Caco-2 (cell line): ENCODE data around the gene CCT6A. TPM values are rescaled to one million over a fixed set of nuclear protein-coding genes. Genes with fewer than 3 reads are reported as not detected.
"Not testable (repeated sequence)": the region's sequence is repeated elsewhere in the genome, so short reads cannot be mapped to it uniquely, and the experiment has no call there.

Experiments used
- BruUV-seq: library from RNA; stranded (reverse); fragments of 400-500 nt; replicated peaks from 2 replicates; lab custom pipeline; 2021; lab: Mats Ljungman, UMichigan
- CTCF ChIA-PET: fragments of 300-600 bp; sonication (Branson Sonifier 250); formaldehyde crosslinking; loops from one replicate; lab custom pipeline; 2022; ENCODE audit warnings: antibody characterized with exemption; lab: Charles Lee
- POLR2A ChIA-PET: fragments of 300-600 bp; sonication (Branson Sonifier 250); formaldehyde crosslinking; loops from one replicate; lab custom pipeline; 2022; ENCODE audit warnings: antibody characterized with exemption; lab: Charles Lee
- DNase-seq, 2 experiments: peaks; one replicate each; pipeline versions ENCODE4 v3.0.0 to v3.0.0-alpha.2; 2020 to 2022
- H3K27me3 ChIP-seq: replicated peaks from 2 replicates; pipeline ENCODE4 v1.6.0; 2011; ENCODE audit warnings: low read length; ENCODE audit not compliant: control insufficient read depth, insufficient read depth
- H3K36me3 ChIP-seq: 2 replicates; pipeline ENCODE4 v1.5.1; 2011; ENCODE audit warnings: low read length; ENCODE audit not compliant: control insufficient read depth, insufficient read depth
- H3K4me1 ChIP-seq: fragments of 250-450 bp; sonication (Bioruptor Pico); 2 replicates; pipeline ENCODE4 v1.5.1; 2020; ENCODE audit warnings: mild to moderate bottlenecking
- H3K4me3 ChIP-seq: 2 replicates; pipeline ENCODE4 v1.5.1; 2011; ENCODE audit warnings: low read depth, mild to moderate bottlenecking, control low read depth, low read length
- H3K9me3 ChIP-seq: fragments of 250-450 bp; sonication (Bioruptor Pico); 2 replicates; pipeline ENCODE4 v1.5.1; 2020; ENCODE audit warnings: mild to moderate bottlenecking, moderate library complexity
- H3K27ac Mint-ChIP-seq: one replicate; pipeline ENCODE4 v1.8.0; 2022; ENCODE audit warnings: mixed read lengths; ENCODE audit not compliant: unreplicated experiment
- H3K27me3 Mint-ChIP-seq: one replicate; pipeline ENCODE4 v1.8.0; 2022; ENCODE audit warnings: mixed read lengths; ENCODE audit not compliant: insufficient read depth, unreplicated experiment
- H3K36me3 Mint-ChIP-seq: one replicate; pipeline ENCODE4 v1.8.0; 2022; ENCODE audit warnings: mild to moderate bottlenecking, mixed read lengths; ENCODE audit not compliant: insufficient read depth, unreplicated experiment
- H3K4me1 Mint-ChIP-seq: one replicate; pipeline ENCODE4 v1.8.0; 2022; ENCODE audit warnings: low read depth, mixed read lengths; ENCODE audit not compliant: unreplicated experiment
- H3K4me3 Mint-ChIP-seq: one replicate; pipeline ENCODE4 v1.8.0; 2022; ENCODE audit warnings: mild to moderate bottlenecking, moderate library complexity, mixed read lengths; ENCODE audit not compliant: unreplicated experiment
- H3K9me3 Mint-ChIP-seq: one replicate; pipeline ENCODE4 v1.8.0; 2022; ENCODE audit warnings: mixed read lengths; ENCODE audit not compliant: unreplicated experiment
- CTCF ChIP-seq, 2 experiments: fragments of 200-600 bp in 1 of 2; IDR thresholded peaks; 1 replicate in 1 of 2; 2 replicates in 1 of 2; pipeline versions ENCODE4 v1.5.1 to v1.8.0; 2011 to 2022; ENCODE audit warnings: antibody characterized with exemption in 1 of 2, control low read depth in 1 of 2, inconsistent platforms in 1 of 2, low read depth in 1 of 2, low read length in 1 of 2, mild to moderate bottlenecking in 1 of 2, moderate library complexity in 1 of 2; ENCODE audit not compliant: insufficient read depth in 1 of 2, severe bottlenecking in 1 of 2, unreplicated experiment in 1 of 2
- intact Hi-C: fragments of 100-400 bp; cut with micrococcal nuclease; formaldehyde crosslinking; loops from one replicate; pipeline ENCODE4 v1.10.0; 2022; ENCODE audit not compliant: unreplicated experiment
- total RNA-seq: library from RNA; stranded (reverse); gene quantifications from 2 replicates; pipeline ENCODE4 v1.2.3, GENCODE V29; 2022

Gene CCT6A
- total RNA-seq, 1 experiment from 2014 or later, result 242 TPM

DNA sequence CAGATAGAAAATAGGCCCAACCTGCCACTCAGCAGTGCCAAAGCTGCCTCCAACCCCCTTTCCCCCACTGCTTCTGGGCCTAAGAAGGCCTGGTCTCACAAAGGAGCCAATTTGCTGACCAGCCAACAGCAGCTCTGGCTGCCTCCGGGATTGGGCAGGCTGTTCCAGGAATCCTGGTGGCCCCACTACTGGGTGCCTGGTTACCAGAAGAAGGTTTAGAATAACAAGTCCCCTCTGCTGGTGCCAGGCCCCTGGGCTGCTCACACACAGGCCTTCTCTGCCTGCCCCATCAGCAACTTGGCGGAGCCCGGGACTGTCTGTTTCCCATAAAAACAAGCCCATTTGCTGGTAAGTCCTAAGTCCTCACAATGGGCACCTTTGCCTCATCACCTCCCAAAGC lies 40.0 kb downstream of the CCT6A start:
- Mint-ChIP-seq H3K4me1 (no peaks in the 10 kb centered on the region), H3K27me3 (no peaks in the 10 kb centered on the region), H3K9me3 (no peaks in the 10 kb centered on the region), H3K27ac (no peak overlapping the region), H3K36me3 (peaks cover 18% of the 10 kb centered on the region), H3K4me3 (no peak overlapping the region)
- intact Hi-C loops, result no loop called here
- no peak for TF ChIP-seq CTCF (IDR thresholded peaks at IDR 0.05; ENCODE audit: insufficient read depth in 1 of 2, low read depth in 1 of 2, low read length in 1 of 2, severe bottlenecking in 1 of 2, unreplicated experiment in 1 of 2)
- BruUV-seq, result no TSS peak
- Histone ChIP-seq H3K9me3 (no peaks in the 10 kb centered on the region), H3K27me3 (no peaks in the 10 kb centered on the region), H3K36me3 (no peaks in the 10 kb centered on the region; the same call in 1 of the 2 replicates), H3K4me3 (no peak overlapping the region), H3K4me1 (no peaks in the 10 kb centered on the region)
- DNase-seq, result no peak
- ChIA-PET POLR2A (no interaction called here), CTCF (no interaction called here)

DNA sequence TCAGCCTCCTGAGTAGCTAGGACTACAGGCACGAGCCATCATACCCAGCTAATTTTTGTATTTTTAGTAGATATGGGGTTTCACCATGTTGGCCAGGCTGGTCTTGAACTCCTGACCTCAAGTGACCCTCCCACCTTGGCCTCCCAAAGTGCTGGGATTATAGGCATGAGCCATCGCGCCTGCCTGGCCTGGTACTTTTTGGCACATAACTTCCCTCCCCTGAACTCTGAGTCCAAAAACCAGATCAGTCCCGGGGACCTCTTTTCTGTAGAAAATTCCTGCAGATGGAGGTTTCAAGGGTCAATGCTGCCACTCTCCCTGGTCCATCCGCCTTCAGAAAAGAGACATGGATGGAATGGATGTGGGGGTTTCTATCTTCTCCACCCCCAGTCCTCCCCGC lies 40.8 kb downstream of the CCT6A start:
- H3K36me3 Mint-ChIP-seq, result peaks cover 18% of the 10 kb centered on the region
- H3K4me3 ChIP-seq, H3K36me3 ChIP-seq, H3K9me3 Mint-ChIP-seq, H3K4me1 Mint-ChIP-seq, H3K4me3 Mint-ChIP-seq, H3K27me3 Mint-ChIP-seq, BruUV-seq, H3K9me3 ChIP-seq, DNase-seq, H3K27ac Mint-ChIP-seq, intact Hi-C loops, POLR2A ChIA-PET, H3K4me1 ChIP-seq, H3K27me3 ChIP-seq: not testable (repeated sequence)
- CTCF ChIA-PET, result interaction anchor here (0.7 to 0.9 kb wide), 3 partner anchors 46 to 85 kb away, joined by 3 to 14 read pairs (median 4); no protein-coding TSS in a partner anchor

DNA sequence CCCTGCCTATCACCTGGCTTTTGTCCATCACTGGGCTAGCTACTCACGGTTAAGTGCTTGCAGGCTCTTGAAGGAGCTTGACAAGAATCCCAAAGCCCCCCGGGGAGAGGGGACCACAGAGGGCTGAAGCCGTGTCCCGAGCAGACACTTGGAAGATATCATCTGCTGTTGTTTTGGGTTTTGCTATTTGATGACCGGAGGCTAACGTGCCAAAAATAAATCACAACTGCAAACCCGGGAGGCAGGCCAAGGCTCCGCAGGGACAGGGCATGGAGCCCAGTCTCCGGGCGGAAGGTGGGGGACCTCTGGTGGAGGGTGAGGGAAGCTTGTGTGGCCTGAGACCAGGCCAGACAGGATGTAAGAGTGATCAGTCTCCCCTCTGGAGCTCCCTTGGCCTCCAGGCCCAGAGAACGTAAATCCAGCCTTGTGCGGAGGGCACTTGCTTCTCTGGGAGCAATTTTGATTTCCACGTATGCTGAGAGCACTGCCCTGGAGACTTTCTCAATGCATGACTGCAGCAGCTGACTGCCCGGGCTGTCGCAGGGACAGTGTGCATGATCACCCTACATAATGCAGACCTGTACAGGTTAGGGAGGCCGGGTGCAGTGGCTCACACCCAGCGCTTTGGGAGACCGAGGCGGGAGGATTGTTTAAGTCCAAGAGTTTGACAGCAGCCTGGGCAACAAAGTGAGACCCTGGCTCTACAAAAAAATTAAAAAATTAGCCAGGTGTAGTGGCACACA lies 41.4 kb downstream of the CCT6A start, which contains the start of gene PHKG1:
Gene PHKG1, minus strand, starts transcription at position 164 of the 743 bp plus-strand sequence. CDS start 4,011 bp downstream, outside the sequence.
- no peak within 1 kb of the TSS for H3K27ac Mint-ChIP-seq
- Histone ChIP-seq H3K4me3 (no peak within 1 kb of the TSS), H3K36me3 (no peaks in the 10 kb centered on the region), H3K9me3 (no peaks in the 10 kb centered on the region), H3K4me1 (no peaks in the 10 kb centered on the region), H3K27me3 (no peaks in the 10 kb centered on the region)
- DNase-seq, result peak in 1 of 2 experiments; percentile 26
- no peaks in the 10 kb centered on the region for H3K27me3 Mint-ChIP-seq
- ChIA-PET CTCF (interaction anchor here (0.5 to 0.9 kb wide), 4 partner anchors 46 to 86 kb away, joined by 3 to 14 read pairs (median 4); no protein-coding TSS in a partner anchor), POLR2A (no interaction called here)
- no peaks in the 10 kb centered on the region for H3K4me1 Mint-ChIP-seq
- peaks cover 18% of the 10 kb centered on the region for H3K36me3 Mint-ChIP-seq
- no TSS peak for BruUV-seq
- intact Hi-C loops, result no loop called here
- peak; percentile 29 to 40 for TF ChIP-seq CTCF (IDR thresholded peaks at IDR 0.05; ENCODE audit: insufficient read depth in 1 of 2, low read depth in 1 of 2, low read length in 1 of 2, severe bottlenecking in 1 of 2, unreplicated experiment in 1 of 2)
- H3K9me3 Mint-ChIP-seq, result no peaks in the 10 kb centered on the region
- H3K4me3 Mint-ChIP-seq, result no peak within 1 kb of the TSS
